Activated CD4-positive, alpha-beta T cell treated with anti-CD3 and anti-CD28 coated beads for 1 hour (primary cell): ENCODE measurements around the gene PRSS2.
"Not testable (repeated sequence)": the region's sequence is repeated elsewhere in the genome, so short reads cannot be mapped to it uniquely, and the experiment has no call there.

Experiments used
- DNase-seq: peaks from one replicate; pipeline ENCODE4 v3.0.0-alpha.2; 2020

PRSS2 gene

DNA sequence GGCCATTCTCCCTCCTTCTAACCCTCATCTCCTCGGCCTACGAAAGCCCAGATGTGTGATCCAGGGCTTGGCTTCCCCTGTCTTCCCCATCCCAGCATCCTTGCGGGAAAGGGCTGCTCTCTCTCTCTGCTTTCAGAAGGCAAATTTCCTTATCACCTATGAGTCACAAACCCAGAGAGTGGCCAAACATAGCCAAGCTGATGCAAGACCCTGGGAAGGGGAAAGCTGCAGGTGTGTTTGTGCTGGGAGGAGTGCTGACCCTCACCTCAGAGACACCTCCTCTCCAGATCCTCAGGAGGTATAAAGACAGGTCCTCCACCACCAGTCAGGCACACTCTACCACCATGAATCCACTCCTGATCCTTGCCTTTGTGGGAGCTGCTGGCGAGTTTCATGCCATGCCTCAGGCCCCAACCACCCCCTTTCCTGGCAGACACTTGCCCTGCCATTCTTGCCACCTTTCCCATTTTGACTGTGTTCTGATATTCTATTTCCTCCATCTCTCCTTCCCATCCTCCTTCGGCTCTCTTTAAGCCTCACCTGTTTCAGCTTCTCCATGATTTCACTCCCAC, 10.6 kb upstream of the PRSS2 start:
- no peak for DNase-seq

DNA sequence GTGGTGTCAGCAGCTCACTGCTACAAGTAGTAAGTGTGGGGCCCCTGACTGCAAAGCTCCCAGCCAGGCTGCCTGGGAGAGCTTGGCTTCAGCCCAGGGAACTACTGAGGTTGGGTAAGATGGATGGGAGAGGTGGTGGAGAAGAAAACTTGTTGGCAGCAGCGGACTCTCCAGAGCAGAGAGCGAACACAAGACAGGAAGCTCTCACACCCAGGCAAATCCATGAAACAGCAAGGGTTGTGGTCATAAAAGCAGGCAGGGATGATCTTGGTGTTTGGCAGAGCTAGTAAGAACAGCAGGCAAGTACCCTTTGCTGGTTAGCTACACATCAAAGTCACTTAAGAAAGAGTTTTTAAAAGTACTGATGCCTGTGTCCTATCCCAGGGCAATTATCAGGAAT, 9.2 kb upstream of the PRSS2 start:
- not testable (repeated sequence) for DNase-seq

DNA sequence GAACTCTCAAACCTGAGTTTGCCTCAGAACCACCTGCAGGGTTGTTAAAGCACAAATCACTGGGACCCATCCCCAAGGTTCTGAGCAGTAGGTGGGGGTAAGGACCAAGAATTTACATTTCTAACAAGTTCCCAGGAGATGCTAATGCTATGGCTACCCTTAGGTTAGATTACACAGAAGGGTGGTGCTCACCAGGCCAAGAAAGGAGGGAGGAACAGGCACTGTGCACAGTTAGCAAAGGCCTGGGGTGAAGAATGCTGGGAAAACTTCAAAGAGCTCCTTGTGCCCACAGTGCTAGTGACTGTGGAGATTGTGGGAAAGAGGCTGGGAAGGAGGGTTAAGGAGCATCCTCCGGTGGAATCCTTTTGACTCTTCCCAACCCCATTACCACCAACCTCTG, 8.7 kb upstream of the PRSS2 start:
- no peak for DNase-seq

DNA sequence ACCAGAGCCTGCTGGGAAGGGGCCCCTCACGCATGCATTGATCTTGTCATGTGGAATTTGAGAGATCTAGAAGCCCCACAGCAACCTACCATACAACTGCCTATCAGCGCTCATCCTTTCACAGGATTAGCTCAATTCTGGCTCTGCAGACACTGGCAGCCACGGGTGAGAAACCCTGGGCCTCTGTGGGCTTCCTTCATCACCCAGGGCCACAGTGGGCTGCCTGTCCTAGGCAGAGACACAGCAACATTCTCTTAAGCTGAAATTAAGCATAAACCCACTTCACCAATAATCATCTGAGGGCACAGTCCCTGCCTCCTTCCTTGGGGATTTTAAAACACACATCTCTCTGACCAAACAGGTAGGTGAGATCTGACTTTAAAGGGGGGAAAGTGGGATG, 3.3 kb upstream of the PRSS2 start:
- no peak for DNase-seq

DNA sequence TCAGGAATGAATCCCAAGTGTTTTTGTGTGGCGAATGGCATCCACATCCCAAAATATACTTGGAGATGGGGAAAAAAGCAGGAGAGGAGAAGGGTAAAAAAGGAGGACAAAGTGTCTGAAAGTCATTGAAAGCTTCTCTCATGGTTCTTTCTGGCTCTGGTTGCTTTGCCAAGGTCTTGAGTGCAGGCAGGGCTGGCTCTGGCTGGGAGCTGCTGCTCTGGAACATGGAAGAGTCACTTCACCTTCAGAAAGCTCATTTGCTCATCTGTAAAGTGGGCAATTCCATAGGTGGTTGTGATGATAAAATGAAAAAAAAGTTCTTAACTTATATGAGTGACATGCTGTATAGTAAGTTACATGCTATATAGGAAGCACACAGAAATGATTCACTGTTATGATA, 2.9 kb upstream of the PRSS2 start:
- DNase-seq: no peak

DNA sequence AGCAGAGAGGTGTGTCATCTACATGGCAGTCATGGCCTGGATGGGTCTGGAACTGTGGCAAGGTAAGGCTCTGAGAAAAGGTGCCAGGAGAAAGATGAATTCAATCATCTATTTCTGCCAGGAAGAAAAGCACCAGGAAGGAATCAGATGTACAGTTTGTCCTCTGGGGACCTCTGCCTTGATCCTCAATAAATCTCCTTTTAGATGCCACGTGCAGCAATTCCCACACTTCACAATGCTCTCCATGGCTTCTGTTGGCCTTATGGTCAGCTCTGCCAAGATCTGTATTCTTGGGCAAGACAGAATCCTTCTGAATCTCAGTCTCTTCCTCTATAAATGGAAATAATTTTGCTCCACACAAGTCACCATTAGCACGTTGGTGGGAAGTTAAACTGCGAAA, 1.9 kb upstream of the PRSS2 start:
- DNase-seq: not testable (repeated sequence)

DNA sequence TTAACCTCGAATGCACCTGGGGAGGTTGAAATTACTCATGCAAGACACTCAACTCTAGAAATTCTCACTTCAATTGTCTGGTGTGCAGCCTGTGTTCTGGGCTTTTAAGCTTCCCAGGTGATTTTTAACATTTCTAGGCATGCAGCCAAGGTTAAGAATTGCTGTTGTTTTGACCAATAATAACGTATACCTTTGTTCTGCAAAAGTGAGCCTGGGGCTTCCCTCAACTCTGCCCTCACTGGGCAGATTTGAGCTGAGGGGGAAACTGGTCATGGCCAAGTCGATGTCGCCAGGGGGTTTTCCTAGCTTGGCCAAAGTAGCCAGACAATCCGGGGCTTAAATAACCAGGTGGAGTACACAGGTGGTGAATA, 568 bp downstream of the PRSS2 start:
- no peak for DNase-seq

DNA sequence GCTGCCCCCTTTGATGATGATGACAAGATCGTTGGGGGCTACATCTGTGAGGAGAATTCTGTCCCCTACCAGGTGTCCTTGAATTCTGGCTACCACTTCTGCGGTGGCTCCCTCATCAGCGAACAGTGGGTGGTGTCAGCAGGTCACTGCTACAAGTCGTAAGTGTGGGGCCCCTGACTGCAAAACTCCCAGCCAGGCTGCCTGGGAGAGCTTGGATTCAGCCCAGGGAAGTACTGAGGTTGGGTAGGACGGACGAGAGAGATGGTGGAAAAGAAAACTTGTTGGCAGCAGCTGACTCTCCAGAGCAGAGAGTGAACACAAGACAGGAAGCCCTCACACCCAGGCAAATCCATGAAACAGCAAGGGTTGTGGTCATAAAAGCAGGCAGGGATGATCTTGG, 1.3 kb downstream of the PRSS2 start:
- DNase-seq: no peak

DNA sequence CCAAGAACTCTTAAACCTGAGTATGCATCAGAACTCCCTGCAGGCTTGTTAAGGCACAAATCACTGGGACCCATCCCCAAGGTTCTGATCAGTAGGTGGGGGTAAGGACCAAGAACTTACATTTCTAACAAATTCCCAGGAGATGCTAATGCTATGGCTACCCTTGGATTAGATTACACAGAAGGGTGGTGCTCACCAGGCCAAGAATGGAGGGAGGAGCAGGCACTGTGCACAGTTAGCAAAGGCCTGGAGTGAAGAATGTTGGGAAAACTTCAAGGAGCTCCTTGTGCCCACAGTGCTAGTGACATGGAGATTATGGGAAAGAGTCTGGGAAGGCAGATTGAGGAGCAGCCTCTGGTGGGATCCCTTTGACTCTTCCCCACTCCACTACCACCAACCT, 1.9 kb downstream of the PRSS2 start:
- DNase-seq: no peak

DNA sequence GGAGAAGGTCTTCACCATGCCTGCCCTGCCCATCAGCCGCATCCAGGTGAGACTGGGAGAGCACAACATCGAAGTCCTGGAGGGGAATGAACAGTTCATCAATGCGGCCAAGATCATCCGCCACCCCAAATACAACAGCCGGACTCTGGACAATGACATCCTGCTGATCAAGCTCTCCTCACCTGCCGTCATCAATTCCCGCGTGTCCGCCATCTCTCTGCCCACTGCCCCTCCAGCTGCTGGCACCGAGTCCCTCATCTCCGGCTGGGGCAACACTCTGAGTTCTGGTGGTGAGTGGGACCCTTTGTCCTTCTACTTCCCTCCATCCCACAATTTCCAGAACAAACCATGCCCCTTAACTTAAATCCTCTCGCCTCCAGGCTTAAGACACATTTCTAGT, 2.5 kb downstream of the PRSS2 start:
- no peak for DNase-seq

DNA sequence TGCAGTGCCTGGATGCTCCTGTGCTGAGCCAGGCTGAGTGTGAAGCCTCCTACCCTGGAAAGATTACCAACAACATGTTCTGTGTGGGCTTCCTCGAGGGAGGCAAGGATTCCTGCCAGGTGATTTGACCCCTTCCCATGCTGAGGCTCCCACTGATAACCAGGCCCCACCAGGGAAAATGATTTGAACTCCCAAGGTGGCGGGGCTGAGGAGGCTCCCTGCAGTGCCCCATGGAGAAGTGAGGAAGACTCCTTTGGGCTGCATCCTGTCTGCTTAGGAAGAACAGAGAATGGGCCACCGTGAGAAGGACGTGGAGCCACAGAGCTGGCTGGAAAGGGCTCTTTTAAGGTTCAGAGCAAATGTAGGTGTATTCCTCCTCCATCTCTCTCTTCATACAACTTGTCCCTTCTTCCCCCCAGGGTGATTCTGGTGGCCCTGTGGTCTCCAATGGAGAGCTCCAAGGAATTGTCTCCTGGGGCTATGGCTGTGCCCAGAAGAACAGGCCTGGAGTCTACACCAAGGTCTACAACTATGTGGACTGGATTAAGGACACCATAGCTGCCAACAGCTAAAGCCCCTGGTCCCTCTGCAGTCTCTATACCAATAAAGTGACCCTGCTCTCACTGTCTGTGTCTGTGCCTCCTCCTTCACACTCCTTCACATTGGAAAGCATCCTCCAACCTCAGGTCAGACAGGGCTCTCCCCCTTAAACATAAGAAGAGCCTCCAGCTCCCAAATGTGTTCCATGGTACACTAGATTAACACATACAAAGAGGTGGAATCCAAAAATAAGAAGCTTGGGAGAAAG, 3.4 kb downstream of the PRSS2 start:
- DNase-seq: no peak

DNA sequence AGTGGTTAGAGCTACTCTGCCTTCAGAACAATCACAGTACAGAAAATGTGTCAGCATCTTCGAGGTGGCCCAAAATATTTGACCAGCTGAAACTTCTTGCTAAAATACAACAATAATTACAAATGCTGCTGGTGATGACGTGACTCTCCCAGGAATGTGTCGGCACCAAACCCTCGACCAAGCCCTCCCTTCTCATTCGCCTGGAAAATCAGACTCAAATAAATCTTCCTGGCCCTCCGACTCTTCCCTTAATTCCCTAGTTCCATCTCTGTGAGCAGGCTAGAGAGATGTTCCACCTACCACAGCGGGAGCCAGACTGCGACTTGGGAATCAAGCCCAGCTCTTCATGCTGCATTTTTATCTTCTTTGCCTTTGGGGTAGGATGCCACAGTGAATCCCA, 4.1 kb downstream of the PRSS2 start:
- DNase-seq: no peak

DNA sequence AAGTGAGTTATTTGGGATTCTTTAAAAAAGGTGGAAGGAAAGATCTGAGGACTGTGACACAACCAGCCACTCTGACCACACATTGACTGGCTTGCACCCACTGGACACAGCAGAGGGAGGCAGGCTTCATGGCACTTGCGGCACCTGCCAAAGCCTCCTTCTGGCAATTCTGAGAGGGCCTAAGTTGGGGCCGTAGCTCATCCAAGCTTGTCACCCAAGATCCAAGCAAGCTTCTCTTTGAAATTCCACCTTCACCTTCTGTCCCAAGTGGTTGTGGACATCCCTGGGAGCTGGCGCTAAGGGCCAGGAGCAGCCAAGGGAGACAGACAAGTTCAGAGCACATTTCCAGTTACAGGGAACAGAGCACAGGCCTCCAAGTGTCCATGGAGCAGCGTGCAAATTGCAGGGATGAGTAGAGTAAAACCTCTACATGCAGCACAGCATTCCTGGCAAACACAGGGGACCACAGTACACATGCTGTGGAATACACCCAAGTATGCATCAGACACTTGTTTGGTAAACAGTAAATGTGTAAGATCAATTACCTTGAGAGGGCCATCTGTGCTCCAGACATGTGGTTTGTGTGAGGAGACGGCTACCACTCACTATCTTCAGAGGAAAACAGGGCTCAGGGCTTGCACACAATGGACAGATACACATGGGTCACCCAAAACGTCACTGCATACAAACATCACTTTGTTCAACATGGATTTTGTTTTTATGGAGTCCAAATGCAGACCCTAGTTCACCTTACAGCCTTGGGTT, 4.8 kb downstream of the PRSS2 start:
- not testable (repeated sequence) for DNase-seq

DNA sequence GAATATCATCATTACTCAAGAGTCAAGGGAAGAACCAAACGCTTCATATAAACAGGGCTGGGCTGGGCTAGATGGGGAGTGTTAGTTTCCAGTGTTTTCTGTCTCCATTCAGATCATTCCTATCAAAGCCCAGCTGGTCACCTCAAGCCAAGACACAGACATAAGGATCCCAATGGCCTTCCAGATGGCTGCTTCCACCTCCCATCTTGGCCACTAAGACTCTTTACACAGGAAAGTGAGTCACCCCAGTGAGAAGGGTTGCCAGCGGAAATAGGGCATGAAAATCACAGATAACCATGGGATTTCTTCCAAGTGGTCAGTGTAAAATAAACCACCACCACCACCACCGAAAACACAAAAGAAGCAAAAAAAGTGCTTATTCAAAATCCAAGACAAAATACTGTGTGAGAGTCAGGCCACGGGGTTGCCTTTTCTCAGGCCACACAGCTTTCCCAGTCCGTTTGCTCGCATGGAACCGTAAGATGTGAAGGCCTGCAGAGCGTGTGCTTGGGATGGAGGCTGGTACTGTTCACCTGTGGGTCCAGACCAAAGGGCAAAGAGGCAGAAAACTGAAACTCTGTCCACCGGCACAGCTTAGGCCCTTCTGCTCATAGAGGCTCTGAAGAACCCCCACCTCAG, 5.6 kb downstream of the PRSS2 start:
- no peak for DNase-seq

DNA sequence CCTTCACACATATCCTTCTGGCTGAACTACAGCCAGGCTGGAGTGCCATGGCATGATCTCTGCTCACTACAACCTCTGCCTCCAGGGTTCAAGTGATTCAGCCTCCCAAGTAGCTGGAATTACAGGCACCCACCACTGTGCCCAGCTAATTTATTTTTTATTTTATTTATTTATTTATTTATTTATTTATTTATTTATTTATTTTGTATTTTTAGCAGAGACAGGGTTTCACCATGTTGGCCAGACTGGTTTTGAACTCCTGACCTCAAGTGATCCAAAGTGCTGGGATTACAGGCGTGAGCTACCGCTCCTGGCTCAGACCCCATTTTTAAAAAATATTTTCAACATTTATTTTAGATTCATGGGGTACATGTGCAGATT, 6.1 kb downstream of the PRSS2 start:
- DNase-seq: not testable (repeated sequence)

DNA sequence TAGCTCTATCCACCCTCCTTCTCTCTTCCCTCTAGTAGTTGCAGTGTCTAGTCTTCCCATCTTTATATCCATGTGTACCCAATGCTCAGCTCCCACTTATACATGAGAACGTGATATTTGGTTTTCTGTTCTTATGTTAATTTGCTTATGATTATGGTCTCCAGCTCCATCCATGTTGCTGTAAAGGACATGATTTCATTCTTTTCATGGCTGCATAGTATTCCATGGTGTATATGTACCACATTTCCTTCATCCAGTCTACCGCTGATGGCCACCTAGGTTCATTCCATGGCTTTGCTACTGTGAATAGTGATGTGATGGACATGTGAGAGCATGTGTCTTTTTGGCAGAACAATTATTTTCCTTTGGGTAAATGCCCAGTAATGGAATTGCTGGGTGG, 6.5 kb downstream of the PRSS2 start:
- DNase-seq: no peak

DNA sequence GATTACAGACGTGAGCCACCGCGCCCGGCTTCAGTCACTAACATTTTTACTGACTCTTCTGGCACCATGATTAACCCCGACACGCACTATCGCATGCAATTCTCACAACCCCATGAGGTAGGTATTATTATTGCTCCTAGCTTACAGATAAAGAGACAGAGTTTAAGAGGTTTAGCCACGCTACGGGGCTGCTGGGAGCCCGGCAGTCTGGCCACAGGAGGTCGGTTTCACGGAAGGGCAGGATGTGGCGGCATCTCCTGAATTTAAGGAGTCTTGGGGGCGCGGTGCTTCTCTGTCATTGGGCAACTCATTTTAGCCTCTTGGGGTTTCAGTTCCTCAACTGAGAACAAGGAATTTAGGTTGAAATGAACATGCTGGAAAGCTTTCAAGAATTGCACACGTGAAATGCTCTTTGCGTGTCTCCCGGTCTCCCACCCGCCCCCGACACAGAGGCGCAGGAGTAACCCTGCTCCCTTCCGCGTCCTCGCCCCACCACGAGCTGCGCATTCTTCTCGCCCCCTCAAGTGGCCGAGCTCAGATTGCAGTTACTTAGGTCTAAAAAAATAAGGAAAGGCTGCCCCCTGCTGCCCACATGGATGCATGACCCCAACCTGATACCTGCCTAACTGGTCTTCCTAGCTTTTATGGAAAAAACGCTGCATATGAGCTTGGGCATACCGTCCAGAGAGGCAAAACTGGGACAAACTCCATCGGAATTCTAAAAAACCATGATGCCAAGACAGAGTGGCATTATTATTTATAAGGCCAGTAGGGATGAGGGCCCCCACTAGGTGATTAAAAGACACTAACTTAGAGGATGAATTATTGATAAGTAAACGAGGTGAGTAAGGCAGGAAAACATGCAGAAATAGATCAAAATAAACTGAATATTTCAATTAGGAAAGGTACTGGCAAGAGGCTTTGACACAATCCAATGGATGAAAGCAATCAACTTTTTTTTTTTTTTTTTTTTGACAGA, 12.4 kb downstream of the PRSS2 start:
- peak; percentile 66 for DNase-seq

DNA sequence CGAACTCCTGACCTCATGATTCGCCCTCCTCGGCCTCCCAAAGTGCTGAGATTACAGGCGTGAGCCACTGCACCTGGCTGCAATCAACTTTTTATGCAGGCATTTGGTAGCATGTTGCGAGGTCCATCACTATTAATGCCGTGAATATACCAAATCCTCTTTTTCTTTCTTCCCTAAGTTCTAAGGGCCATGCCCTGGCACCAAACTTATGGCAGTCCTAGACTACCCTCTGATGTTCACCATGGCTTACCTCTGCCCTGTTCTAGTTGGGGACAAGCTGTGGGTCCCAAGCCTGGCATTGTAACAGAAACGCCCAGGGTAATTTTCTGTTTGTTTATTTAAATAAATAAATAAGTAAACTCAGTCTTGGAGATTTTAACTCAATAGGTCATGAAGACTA, 13.3 kb downstream of the PRSS2 start:
- DNase-seq: no peak

DNA sequence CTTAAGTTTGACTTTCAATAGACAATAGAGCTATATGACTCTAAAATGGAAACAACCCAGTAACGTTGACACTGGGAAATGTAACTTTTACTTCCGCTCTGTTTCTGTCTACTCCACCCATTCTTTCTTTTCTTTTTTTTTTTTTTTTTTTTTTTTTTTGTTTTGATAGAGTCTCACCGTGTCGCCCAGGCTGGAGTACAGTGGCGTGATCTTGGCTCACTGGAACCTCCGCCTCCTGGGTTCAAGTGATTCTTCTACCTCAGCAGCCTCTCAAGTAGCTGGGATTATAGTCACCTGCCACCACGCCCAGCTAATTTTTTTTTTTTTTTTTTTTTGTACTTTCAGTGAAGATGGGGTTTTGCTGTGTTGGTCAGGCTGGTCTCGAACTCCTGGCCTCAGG, 13.9 kb downstream of the PRSS2 start:
- no peak for DNase-seq

DNA sequence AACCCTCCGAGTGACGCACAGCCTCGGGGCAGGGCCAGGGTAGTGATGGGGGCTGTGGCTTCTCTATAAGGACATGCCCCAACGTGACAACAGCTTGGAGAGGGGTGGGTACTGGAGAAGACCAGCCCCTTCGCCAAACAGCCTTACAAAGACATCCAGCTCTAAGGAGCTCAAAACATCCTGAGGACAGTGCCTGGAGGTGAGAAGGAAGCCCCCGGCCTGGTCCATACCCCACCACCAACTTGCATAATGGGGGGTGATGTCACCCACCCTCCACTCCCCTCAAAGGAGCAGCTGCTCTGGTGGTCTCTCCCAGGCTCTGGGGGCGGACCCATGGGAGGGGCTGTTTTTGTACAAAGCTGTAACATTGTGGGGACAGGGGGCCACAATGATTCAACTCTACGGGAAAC, 15.1 kb downstream of the PRSS2 start:
- peak; percentile 73 for DNase-seq

DNA sequence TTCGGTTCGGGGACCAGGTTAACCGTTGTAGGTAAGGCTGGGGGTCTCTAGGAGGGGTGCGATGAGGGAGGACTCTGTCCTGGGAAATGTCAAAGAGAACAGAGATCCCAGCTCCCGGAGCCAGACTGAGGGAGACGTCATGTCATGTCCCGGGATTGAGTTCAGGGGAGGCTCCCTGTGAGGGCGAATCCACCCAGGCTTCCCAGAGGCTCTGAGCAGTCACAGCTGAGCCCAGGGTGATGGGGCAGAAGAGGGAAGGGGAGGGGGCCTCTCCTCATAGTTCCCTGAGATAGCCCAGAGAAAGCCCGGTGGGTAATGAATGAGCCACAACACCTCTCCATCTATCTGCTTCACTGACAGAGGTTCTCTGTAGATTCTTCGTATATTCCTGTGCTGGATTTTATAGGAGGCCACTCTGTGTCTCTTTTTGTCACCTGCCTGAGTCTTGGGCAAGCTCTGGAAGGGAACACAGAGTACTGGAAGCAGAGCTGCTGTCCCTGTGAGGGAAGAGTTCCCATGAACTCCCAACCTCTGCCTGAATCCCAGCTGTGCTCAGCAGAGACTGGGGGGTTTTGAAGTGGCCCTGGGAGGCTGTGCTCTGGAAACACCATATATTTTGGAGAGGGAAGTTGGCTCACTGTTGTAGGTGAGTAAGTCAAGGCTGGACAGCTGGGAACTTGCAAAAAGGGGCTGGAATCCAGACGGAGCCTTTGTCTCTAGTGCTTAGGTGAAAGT, 16.4 kb downstream of the PRSS2 start:
- DNase-seq: no peak

DNA sequence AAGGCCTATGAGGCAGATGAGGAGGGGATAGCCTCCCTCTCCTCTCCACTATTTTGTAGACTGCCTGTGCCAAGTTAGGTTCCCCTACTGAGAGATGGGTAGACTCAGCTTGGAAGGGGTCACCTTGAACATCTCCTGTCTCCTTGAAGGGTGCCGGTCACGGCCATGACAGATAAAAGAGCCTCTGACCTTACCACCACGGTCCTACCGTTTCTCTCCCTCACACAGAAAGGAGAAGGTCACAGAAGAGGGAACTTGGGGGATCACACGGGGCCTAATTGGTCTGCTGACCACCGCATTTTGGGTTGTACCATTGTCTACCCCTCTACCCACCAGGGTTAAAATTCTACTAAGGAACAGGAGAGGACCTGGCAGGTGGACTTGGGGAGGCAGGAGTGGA, 17.0 kb downstream of the PRSS2 start:
- DNase-seq: no peak
